GM10847 (cell line): ENCODE results near the gene MVD.

Experiments used
- POLR2A ChIP-seq: IDR thresholded peaks from 2 replicates; pipeline ENCODE4 v1.6.1; 2011; ENCODE audit not compliant: insufficient read length; ENCODE audit errors: extremely low read depth

Gene MVD

GRCh38 chr16:88632587-88632930, 30.3 kb downstream of the MVD start:
- TF ChIP-seq POLR2A: no peak

DNA sequence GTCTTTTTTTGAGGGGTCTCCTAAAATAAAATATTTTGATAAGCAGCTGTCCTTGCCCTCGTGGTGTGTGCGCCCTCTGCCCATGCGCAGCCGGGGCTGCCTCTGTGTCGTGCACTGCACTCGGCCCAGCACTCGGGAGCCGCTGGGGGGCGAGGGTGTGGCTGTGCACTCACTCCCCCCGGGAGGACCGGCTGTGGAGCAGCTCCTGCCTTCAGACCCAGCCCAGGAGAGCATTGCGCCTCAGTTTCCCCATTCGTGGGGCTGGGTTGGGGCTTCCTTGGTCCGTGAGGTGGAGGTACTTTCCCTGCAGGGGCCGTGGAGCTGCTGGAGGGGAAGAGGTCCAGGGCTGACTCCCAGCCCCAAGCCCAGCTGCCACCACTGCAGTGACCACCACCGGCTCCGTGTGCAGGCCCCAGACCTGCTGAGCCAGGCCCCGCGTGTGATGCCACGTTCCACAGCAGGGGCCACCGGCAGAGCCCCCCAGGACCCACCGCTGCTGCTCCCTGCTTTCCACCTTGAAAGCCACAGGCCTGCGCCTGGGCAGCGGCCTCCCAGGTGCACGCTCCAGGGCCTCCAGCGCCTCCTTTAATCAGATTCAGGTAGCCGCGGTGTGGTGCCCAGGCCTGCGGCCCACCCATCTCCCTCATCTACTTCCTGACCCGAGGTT, 30.8 kb downstream of the MVD start:
- no peak for TF ChIP-seq POLR2A

DNA sequence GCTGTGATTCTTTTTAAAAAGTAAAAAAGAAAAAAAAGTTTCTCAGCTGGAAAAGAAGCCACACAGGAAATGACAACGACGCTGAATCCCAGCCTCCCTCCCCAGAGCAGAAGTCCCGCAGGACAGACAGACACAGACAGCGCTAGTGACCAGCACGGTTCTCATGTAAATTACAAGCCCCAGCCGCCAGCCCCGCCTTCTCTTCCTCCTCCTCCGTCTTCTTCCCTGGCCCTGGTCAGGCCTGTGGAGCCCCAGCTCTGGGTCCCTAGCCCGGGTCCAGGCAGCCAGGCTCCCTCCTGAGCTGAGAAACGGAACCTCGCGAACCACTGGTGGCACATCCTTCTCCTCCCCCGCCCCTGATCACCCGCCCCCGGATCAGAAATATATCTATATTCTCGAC, 31.5 kb downstream of the MVD start:
- no peak for TF ChIP-seq POLR2A

DNA sequence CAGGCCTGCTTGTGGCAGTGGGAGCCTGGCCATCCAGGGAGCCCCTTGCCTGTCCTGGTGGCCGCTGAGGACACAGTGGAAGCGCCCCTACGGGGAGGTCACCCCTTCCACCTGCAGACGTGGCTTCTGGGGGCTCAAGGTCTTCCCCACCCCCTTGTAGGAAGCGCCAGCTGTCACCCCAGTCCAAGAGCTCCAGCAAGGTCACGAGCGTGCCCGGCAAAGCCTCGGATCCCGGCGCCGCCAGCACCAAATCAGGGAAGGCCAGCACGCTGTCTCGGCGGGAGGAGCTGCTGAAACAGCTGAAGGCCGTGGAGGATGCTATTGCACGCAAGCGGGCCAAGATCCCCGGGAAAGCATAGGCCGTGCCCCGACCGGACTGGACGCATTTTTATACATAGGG, 31.9 kb downstream of the MVD start:
- TF ChIP-seq POLR2A: no peak

GRCh38 chr16:88630433-88630832, 32.5 kb downstream of the MVD start:
- TF ChIP-seq POLR2A: no peak

DNA sequence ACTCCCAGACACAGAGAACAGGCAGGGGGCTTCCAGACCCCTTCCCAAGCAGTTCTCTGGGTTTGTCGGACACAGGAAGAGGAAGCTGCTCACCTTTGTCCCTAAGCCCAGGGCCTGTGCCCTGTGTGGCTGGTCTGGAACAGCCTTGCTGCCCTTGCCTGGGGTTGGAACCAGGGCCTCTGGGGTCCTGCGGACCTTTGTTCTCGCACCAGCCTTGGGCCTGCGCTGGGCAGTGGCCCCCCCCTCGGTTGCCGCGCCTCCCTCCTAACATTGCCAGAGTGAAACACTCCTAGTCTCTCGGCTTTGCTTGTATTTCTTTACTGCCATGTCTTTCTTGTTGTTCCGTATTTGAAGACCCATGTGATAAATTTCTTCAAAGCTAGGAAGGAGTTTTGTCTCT, 33.1 kb downstream of the MVD start:
- no peak for TF ChIP-seq POLR2A

DNA sequence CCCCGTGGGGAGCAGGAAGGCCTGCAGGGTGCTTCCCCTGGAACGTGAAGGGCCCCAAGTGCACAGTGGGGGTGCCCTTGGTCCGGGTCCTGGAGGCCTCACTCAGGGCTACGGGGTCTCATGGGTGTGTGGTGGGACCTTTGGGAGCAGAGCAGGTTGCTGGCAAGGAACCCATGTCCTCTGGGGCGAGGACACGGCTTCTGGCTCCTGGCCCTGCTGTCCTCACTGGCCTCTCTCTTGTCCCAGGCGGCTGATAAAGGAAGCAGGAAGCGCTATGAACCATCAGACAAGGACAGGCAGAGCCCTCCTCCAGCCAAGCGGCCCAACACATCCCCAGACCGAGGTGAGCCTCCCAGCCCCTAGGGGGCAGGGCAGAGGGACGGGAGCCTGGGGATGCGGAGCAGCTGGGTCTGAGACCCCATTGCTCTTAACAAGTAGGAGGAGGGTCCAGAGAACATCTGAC, 34.3 kb downstream of the MVD start:
- no peak for TF ChIP-seq POLR2A

DNA sequence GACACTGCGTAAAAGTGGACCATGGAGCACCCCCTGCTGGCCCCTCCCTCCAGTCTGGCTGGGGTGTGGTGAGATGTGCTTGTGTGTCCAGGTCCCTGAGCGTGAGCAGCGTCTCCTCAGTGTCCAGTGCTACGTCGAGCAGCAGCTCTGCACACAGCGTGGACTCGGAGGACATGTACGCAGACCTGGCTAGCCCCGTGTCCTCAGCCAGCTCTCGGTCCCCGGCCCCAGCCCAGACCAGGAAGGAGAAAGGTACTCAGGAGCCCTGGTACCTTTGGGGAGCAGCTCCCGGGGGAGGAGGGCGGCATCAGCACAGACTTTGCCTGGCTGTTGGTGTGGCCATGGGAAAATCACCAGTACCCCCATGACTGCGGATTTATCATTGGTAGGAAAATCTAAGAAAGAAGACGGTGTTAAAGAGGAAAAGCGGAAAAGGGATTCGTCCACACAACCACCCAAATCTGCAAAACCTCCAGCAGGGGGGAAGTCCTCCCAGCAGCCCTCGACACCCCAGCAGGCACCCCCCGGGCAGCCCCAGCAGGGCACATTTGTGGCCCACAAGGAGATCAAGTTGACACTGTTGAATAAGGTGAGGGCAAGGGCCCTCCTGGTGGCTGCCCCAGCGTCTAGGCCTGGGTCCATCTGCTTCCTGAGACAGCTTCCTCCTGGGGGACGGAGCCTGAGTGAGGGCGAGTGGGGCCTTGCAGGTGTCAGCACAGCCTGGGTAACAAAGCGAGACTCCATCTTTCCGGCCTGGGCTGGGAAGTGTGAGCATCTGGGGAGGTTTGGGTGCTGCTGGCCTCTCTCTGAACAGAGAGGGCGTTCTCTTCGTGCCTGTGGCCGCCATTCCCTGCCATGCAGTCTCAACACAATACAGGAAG, 35.1 kb downstream of the MVD start:
- no peak for TF ChIP-seq POLR2A

DNA sequence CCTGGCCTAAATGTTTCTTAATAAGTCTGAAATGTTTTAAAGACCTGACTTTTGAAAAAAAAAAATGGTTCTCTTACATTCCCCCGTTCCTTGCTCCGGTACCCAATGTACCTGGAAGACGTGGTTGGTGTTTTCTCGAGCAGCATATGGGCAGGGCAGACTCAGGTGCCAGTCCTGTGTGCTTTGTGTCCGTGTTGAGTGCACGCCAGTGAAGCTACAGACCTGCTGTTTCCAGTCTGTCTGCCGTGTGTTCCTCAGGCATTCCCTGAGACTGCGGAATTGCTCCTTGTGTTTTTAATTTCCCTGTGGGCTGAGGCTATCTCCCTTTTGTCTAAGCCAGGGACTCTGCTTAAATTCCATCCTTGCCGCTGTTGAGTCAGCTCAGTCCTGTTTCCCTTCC, 36.2 kb downstream of the MVD start:
- TF ChIP-seq POLR2A: no peak

DNA sequence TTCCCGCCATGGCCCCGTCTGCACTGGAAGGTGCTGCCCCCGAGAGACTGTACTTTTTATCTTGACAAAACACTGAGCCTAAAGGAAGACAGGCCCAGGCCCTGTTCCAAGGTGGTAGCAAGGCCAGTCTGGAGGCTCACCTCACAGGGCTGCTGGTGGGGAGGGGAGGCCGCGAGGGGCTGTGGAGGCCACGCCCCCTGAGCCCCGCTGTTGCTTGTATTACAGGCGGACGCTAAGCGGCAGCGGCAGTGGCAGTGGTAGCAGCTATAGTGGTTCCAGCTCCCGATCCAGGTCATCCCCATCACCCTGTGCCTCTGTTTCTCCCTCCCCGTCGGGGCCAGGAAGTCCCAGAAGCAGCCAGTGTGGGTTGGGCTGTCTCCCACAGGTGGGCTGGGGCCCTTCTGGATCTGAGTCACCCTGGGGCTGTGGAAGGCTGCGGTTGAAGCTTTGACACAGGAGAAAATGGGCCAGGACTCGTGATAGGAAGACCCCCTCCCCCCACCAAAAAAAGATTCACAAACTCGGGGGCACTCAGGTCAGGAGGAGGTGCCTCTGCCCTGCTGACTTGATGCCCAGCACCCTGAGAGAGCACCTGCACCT, 37.8 kb downstream of the MVD start:
- TF ChIP-seq POLR2A: no peak

- TF ChIP-seq POLR2A: no peak
Observed at GRCh38 chr16:88624481-88624880, 38.4 kb downstream of the MVD start.

DNA sequence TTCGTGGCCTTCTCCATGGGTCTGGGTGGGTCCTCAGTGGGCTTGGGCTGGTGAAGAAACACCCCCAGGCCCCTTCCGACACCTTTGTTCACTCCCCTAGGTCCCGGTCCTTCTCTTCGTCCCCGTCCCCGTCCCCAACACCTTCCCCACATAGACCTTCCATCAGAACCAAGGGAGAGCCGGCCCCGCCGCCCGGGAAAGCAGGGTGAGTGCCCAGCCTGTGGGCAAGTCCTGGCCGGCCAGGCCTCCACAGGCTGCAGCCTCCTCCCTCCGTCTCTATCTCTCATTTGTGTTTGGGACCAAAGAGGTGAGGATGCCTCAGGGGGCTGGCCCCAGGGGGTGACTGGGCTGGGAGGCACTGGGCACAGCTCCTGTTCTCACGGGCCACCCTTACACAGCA, 39.0 kb downstream of the MVD start:
- no peak for TF ChIP-seq POLR2A

DNA sequence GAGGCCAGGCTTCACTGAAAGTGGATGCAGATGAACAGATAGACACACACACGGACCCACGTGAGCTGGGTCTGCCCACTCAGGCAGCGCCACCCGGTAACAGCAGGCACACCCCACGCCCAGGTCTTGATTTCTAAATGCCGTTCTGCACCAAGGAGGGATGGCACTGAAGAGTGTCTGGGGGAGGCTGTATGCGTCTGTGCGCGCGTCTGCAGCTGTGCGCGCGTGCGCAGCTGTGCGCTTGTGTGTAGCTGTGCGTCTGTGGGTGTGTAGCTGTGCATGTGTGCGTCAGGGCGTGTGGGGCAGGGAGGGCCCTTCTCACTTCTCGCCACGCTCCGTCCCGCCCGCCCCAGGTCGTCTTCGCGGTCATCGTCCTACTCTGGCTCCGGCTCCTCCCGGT, 40.0 kb downstream of the MVD start:
- TF ChIP-seq POLR2A: no peak

DNA sequence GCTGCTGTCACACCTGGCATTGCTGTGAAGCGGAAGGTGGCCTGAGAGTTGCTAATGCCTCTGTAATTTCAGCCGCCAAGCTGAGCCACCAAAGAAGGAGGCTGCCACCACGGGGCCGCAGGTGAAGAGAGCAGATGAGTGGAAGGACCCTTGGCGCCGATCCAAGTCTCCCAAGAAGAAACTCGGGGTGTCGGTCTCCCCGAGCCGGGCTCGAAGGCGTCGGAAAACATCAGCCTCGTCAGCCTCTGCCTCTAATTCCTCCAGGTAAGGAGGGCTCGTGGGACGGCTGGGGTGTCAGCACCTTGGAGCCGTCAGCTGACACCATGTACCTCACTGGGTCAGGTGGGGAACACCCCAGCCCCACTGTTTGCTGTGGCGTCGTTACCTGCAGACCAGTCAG, 40.8 kb downstream of the MVD start:
- TF ChIP-seq POLR2A: no peak

- no peak for TF ChIP-seq POLR2A
Observed at GRCh38 chr16:88619859-88620815, 42.8 kb downstream of the MVD start.
